Spleen (tissue), 7 donors: Measurements from ENCODE around the gene PRR20D.
"Not testable (repeated sequence)": the region's sequence is repeated elsewhere in the genome, so short reads cannot be mapped to it uniquely, and the experiment has no call there.

Source experiments
- CTCF ChIP-seq, 11 experiments: fragments of 200-600 bp in 7 of 11; fragments of 450-650 bp in 4 of 11; sonication (generic) in 4 of 11; IDR thresholded peaks in 8 of 11; conservative IDR thresholded peaks in 3 of 11; 1 replicate in 7 of 11; 2 replicates in 4 of 11; pipeline versions ENCODE4 v1.4.0 to v1.8.0; 2016 to 2021; ENCODE audit warnings: antibody characterized with exemption in 11 of 11, inconsistent platforms in 4 of 11, mild to moderate bottlenecking in 1 of 11
- POLR2A ChIP-seq, 3 donors: fragments of 450-650 bp; IDR thresholded peaks; one replicate each; pipeline ENCODE4 v1.5.1; 2017; ENCODE audit warnings: antibody characterized with exemption in 3 of 3, mild to moderate bottlenecking in 1 of 3
- POLR2AphosphoS5 ChIP-seq, 3 donors: sonication (generic); formaldehyde crosslinking; IDR thresholded peaks; one replicate each; pipeline ENCODE4 v1.5.1; 2017; ENCODE audit warnings: antibody characterized with exemption in 3 of 3
- donor health status: DM: no; HTN: no; CAD: no; lungs with moderate emphysema.
- donor health status: DM: no; HTN: no; CAD: no.
- donor health status: DM: no; HTN: no; CAD: no.

DNA sequence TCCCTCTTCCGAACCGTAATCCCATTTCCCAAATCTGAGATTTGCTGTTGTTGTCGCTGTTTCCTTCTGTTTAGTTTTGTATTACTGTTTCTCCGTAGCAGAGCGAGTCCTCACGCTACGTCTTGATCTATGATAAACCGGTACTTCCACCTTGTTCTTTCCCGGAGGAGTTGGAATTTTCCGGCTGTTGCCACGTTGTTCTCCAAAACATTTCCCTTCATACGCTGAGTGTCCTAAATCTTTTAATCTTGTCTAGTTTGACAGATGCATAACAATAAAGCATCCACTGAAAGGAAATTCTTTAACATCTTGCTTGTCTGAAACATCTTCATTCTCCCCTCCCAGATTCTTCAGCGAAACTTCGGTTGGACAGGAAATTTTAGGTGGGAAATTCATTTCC is 12.3 kb upstream of the PRR20D start:
- TF ChIP-seq CTCF (IDR thresholded peaks at IDR 0.05 in 8 of 11, conservative IDR thresholded peaks at IDR 0.05 in 3 of 11); POLR2A (IDR thresholded peaks at IDR 0.05); POLR2AphosphoS5 (IDR thresholded peaks at IDR 0.05): not testable (repeated sequence)
